Measurements from ENCODE around the gene AGFG2. TPM values are rescaled to one million over a fixed set of nuclear protein-coding genes. Genes with fewer than 3 reads are reported as not detected.
"Not testable (repeated sequence)": the region's sequence is repeated elsewhere in the genome, so short reads cannot be mapped to it uniquely, and the experiment has no call there.

The AGFG2 gene
- total RNA-seq, 2 donors from 2014 or later: 33.0 to 94.9 TPM

GRCh38 chr7:100492738-100493475 lies 46.1 kb upstream of the AGFG2 start:
- no peaks in the 10 kb centered on the region for H3K4me1 ChIP-seq (replicated peaks)
- no peak for DNase-seq (ENCODE audit: low spot score)
- no peaks in the 10 kb centered on the region for H3K36me3 ChIP-seq
- peak overlapping the region; percentile 13 to 18 for H3K4me3 ChIP-seq
- H3K27me3 ChIP-seq (replicated peaks; ENCODE audit: insufficient read depth): no peaks in the 10 kb centered on the region
- intact Hi-C loops (cut with DNase I): no loop called here
- H3K27ac ChIP-seq: no peak overlapping the region
- no peaks in the 10 kb centered on the region for H3K9me3 ChIP-seq
- WGBS: 85% methylated on average over 5 of the region's 5 CpGs
- TF ChIP-seq POLR2A (IDR thresholded peaks at IDR 0.05) (no peak), CTCF (IDR thresholded peaks at IDR 0.05) (no peak), POLR2AphosphoS5 (IDR thresholded peaks at IDR 0.05) (no peak)

- Histone ChIP-seq H3K27ac (no peak overlapping the region), H3K27me3 (replicated peaks; ENCODE audit: insufficient read depth) (no peaks in the 10 kb centered on the region), H3K36me3 (no peaks in the 10 kb centered on the region), H3K4me1 (replicated peaks) (no peaks in the 10 kb centered on the region), H3K9me3 (no peaks in the 10 kb centered on the region), H3K4me3 (peak overlapping the region; percentile 13 to 18)
- TF ChIP-seq POLR2AphosphoS5 (IDR thresholded peaks at IDR 0.05) (no peak), CTCF (IDR thresholded peaks at IDR 0.05) (no peak), POLR2A (IDR thresholded peaks at IDR 0.05) (no peak)
- WGBS: 7% methylated on average over 29 of the region's 56 CpGs
- no peak for DNase-seq (ENCODE audit: low spot score)
- intact Hi-C loops (cut with DNase I): no loop called here
Observed at GRCh38 chr7:100493476-100494264, 45.3 kb upstream of the AGFG2 start.

- Histone ChIP-seq H3K36me3 (no peaks in the 10 kb centered on the region), H3K27ac (no peak overlapping the region), H3K4me3 (no peak overlapping the region), H3K9me3 (no peaks in the 10 kb centered on the region), H3K4me1 (replicated peaks) (no peaks in the 10 kb centered on the region), H3K27me3 (replicated peaks; ENCODE audit: insufficient read depth) (no peaks in the 10 kb centered on the region)
- TF ChIP-seq POLR2A (IDR thresholded peaks at IDR 0.05) (no peak), CTCF (IDR thresholded peaks at IDR 0.05) (no peak)
- no peak for DNase-seq (ENCODE audit: low spot score)
- 81% methylated on average over 6 of the region's 6 CpGs for whole genome bisulfite sequencing
- intact Hi-C loops (cut with DNase I): no loop called here
Observed at GRCh38 chr7:100496509-100496908, 42.5 kb upstream of the AGFG2 start.

- DNase-seq (ENCODE audit: low spot score); intact Hi-C loops (cut with DNase I); H3K36me3 ChIP-seq; H3K27ac ChIP-seq; H3K4me3 ChIP-seq; H3K4me1 ChIP-seq (replicated peaks); H3K27me3 ChIP-seq (replicated peaks; ENCODE audit: insufficient read depth); H3K9me3 ChIP-seq: not testable (repeated sequence)
- WGBS: 93% methylated on average over 2 of the region's 2 CpGs
Observed at GRCh38 chr7:100500743-100501142, 38.3 kb upstream of the AGFG2 start.

- H3K9me3 ChIP-seq; intact Hi-C loops (cut with DNase I); H3K4me3 ChIP-seq; H3K4me1 ChIP-seq (replicated peaks); DNase-seq (ENCODE audit: low spot score); H3K27ac ChIP-seq; H3K36me3 ChIP-seq; H3K27me3 ChIP-seq (replicated peaks; ENCODE audit: insufficient read depth): not testable (repeated sequence)
- 96% methylated on average over 3 of the region's 3 CpGs for WGBS
Observed at GRCh38 chr7:100504031-100504430, 35.0 kb upstream of the AGFG2 start.

Measured in prostate gland (tissue), 2 donors.